Measurements from ENCODE around the gene PLAAT1.

- TF ChIP-seq CTCF (IDR thresholded peaks at IDR 0.05): no peak
- TF ChIP-seq POLR2A (IDR thresholded peaks at IDR 0.05): no peak
- TF ChIP-seq POLR2AphosphoS5 (IDR thresholded peaks at IDR 0.05): no peak
Measured at GRCh38 chr3:193310914-193311723, 70.1 kb downstream of the PLAAT1 start.

Measured in breast epithelium (tissue), 3 donors.